Upper lobe of right lung (tissue), 1 donor: ENCODE data around the gene FBXO8. TPM values are rescaled to one million over a fixed set of nuclear protein-coding genes. Genes with fewer than 3 reads are reported as not detected.

Experiments
- ATAC-seq: fragments of 200-7000 bp; cut with Tn5 transposase; one replicate; pipeline ENCODE4 v1.9.1; 2020; ENCODE audit warnings: mild to moderate bottlenecking, moderate library complexity
- DNase-seq: peaks from one replicate; pipeline ENCODE4 v3.0.0-alpha.2; 2020
- H3K27ac ChIP-seq: fragments of 200-600 bp; one replicate; pipeline ENCODE4 v1.8.0; 2022
- H3K27me3 ChIP-seq: fragments of 200-600 bp; one replicate; pipeline ENCODE4 v1.8.0; 2022; ENCODE audit warnings: mild to moderate bottlenecking
- H3K36me3 ChIP-seq: fragments of 200-600 bp; one replicate; pipeline ENCODE4 v1.8.0; 2022
- H3K4me1 ChIP-seq: fragments of 200-600 bp; one replicate; pipeline ENCODE4 v1.8.0; 2022
- H3K4me3 ChIP-seq: fragments of 200-600 bp; one replicate; pipeline ENCODE4 v1.8.0; 2022; ENCODE audit warnings: mild to moderate bottlenecking
- H3K9me3 ChIP-seq: fragments of 200-600 bp; one replicate; pipeline ENCODE4 v1.8.0; 2022
- CTCF ChIP-seq: fragments of 200-600 bp; IDR thresholded peaks from one replicate; pipeline ENCODE4 v1.8.0; 2022; ENCODE audit warnings: antibody characterized with exemption
- intact Hi-C: fragments of 100-400 bp; cut with DNase I; formaldehyde crosslinking; loops from one replicate; pipeline ENCODE4 v1.11.0; 2022
- total RNA-seq: library from RNA; stranded (reverse); fragmentation: NEBNext Ultra II Directional; extraction: Animal tissue kit (Norgen Biotek cat#: 25700); gene quantifications from one replicate; pipeline ENCODE4 v1.2.1, GENCODE V29; 2021
- donor health status: DM: no; HTN: yes; CAD: no; lungs with severe emphysema.

FBXO8 gene
- total RNA-seq, 1 donor from 2014 or later: 33.8 TPM

GRCh38 chr4:174314770-174315169 lies 31.3 kb upstream of the FBXO8 start:
- Histone ChIP-seq H3K36me3 (peaks cover 44% of the 10 kb centered on the region), H3K9me3 (no peaks in the 10 kb centered on the region), H3K27ac (no peak overlapping the region), H3K27me3 (no peaks in the 10 kb centered on the region), H3K4me3 (no peak overlapping the region), H3K4me1 (no peaks in the 10 kb centered on the region)
- ATAC-seq (no peak), DNase-seq (no peak)
- intact Hi-C loops: no loop called here
- TF ChIP-seq CTCF: no peak

DNA sequence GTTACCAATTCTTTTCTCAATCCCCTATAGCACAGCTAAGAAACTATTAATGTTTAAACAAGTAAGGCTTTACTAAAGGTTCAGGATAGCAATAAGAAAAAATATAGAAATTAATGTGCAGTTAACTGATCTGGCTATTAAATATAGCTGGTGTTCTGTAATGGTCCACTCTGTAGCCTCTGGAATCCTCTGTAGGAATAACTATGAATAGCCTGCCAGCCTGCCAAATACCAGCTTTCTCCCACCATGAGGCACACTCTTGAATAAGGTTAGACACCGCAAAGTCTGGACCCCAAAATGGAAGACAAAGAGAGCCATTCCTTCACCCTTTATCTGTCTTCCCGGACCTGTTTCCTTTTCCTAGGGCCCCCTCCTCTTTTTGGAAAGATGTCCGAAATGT lies 30.8 kb upstream of the FBXO8 start:
- TF ChIP-seq CTCF: no peak
- intact Hi-C loops: no loop called here
- Histone ChIP-seq H3K36me3 (peaks cover 44% of the 10 kb centered on the region), H3K4me3 (no peak overlapping the region), H3K27me3 (no peaks in the 10 kb centered on the region), H3K9me3 (no peaks in the 10 kb centered on the region), H3K4me1 (no peaks in the 10 kb centered on the region), H3K27ac (no peak overlapping the region)
- ATAC-seq (no peak), DNase-seq (no peak)

DNA sequence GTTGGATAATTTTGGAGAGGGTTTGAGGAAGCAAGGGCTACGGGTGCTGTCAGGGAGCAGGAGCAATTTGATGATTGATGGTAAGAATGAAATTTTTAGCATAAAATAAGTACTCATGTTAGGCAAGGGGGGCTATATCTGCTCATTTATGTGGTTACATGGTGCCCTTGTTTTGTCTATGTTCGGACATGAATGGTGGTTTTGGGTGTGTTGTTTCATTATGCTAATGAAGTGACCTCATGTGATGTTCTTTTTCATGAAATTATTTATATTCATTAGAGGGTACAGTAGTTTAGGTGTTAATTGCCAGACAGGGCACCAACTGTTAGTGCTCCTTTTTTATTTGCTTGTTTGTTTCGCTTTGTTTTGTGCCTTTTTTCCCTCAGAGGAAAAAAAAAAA lies 29.5 kb upstream of the FBXO8 start:
- Histone ChIP-seq H3K4me3 (no peak overlapping the region), H3K27me3 (no peaks in the 10 kb centered on the region), H3K27ac (no peak overlapping the region), H3K36me3 (peaks cover 44% of the 10 kb centered on the region), H3K4me1 (no peaks in the 10 kb centered on the region), H3K9me3 (no peaks in the 10 kb centered on the region)
- DNase-seq (no peak), ATAC-seq (no peak)
- intact Hi-C loops: no loop called here
- no peak for TF ChIP-seq CTCF

GRCh38 chr4:174307694-174308093 lies 24.2 kb upstream of the FBXO8 start:
- Histone ChIP-seq H3K27me3 (no peaks in the 10 kb centered on the region), H3K27ac (no peak overlapping the region), H3K36me3 (peaks cover 74% of the 10 kb centered on the region), H3K4me1 (no peaks in the 10 kb centered on the region), H3K9me3 (no peaks in the 10 kb centered on the region), H3K4me3 (no peak overlapping the region)
- no peak for TF ChIP-seq CTCF
- ATAC-seq (no peak), DNase-seq (no peak)
- intact Hi-C loops: no loop called here

DNA sequence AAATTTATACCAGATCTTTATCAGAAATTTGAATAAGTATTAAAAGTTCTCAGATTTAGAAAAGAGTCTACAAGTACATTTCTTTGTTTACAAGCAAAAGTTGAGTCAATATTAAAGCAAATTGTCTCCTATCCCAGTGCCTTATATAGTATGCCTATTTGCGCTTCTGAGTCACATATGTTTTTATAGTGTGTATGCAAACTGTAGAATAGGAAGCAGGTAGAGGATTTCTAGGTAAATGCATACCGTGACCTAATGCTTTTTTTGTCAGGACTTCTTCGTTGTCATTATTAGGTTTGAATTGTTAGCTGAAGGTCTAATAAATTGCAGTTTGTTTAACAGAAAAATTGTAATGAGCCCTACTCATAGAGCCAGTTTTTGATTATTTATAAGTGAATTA lies 22.5 kb upstream of the FBXO8 start:
- no peaks in the 10 kb centered on the region for H3K27me3 ChIP-seq
- no peak overlapping the region for H3K4me3 ChIP-seq
- no peaks in the 10 kb centered on the region for H3K9me3 ChIP-seq
- no peak overlapping the region for H3K27ac ChIP-seq
- H3K4me1 ChIP-seq: no peaks in the 10 kb centered on the region
- no peak for DNase-seq
- intact Hi-C loops: no loop called here
- H3K36me3 ChIP-seq: peaks cover 60% of the 10 kb centered on the region
- no peak for ATAC-seq
- TF ChIP-seq CTCF: no peak

GRCh38 chr4:174304664-174305063 lies 21.2 kb upstream of the FBXO8 start:
- no peak overlapping the region for H3K4me3 ChIP-seq
- TF ChIP-seq CTCF: no peak
- ATAC-seq (no peak), DNase-seq (no peak)
- H3K27ac ChIP-seq: no peak overlapping the region
- peaks cover 63% of the 10 kb centered on the region for H3K36me3 ChIP-seq
- no peaks in the 10 kb centered on the region for H3K9me3 ChIP-seq
- intact Hi-C loops: no loop called here
- H3K27me3 ChIP-seq: no peaks in the 10 kb centered on the region
- H3K4me1 ChIP-seq: no peaks in the 10 kb centered on the region
